Measurements from ENCODE around the gene EPN1. TPM values are rescaled to one million over a fixed set of nuclear protein-coding genes. Genes with fewer than 3 reads are reported as not detected.

The EPN1 gene
- total and polyA plus RNA-seq, 2 experiments from 2014 or later, result 48.8 to 82.2 TPM

GRCh38 chr19:55649268-55650125 lies 25.5 kb upstream of the EPN1 start:
- Histone ChIP-seq H4K20me1 (ENCODE audit: insufficient read depth) (no peaks in the 10 kb centered on the region), H3K79me2 (ENCODE audit: insufficient read depth) (peaks cover 31% of the 10 kb centered on the region), H3K9ac (peak overlapping the region; percentile 82; the same call in 1 of the 2 replicates), H3K9me2 (ENCODE audit: insufficient read depth) (no peaks in the 10 kb centered on the region), H2AFZ (no peak overlapping the region), H3K4me3 (no peak overlapping the region), H3F3A (ENCODE audit: insufficient read depth) (0 out of 2 replicates have a peak, but pooled peaks cover 4% of the 10 kb centered on the region), H3K27me3 (replicated peaks; ENCODE audit: insufficient read depth) (no peaks in the 10 kb centered on the region), H3K36me3 (ENCODE audit: low read depth) (peaks cover 10% of the 10 kb centered on the region; the same call in 1 of the 2 replicates), H3K4me2 (ENCODE audit: unreplicated experiment) (no peak overlapping the region), H3K27ac (no peak overlapping the region), H3K9me3 (ENCODE audit: low read depth) (no peaks in the 10 kb centered on the region), H3K4me1 (ENCODE audit: insufficient read depth) (peaks cover 10% of the 10 kb centered on the region)
- no peak for DNase-seq
- 75 to 79% methylated on average over 17 of the region's 17 CpGs for WGBS, 2 experiments (ENCODE audit: low coverage in 1 of 2, low lambda C conversion rate in 2 of 2, missing lambda C conversion rate in 2 of 2)
- TF ChIP-seq EZH2phosphoT487 (IDR thresholded peaks at IDR 0.05; ENCODE audit: insufficient read depth, low read depth), result no peak
- no peak for TF ChIP-seq EZH2 (IDR thresholded peaks at IDR 0.05; ENCODE audit: insufficient read depth, poor library complexity, severe bottlenecking)
- in situ Hi-C loops (cut with MboI), result loop anchor here (25.0 kb wide), 2 partner anchors 512 to 1187 kb away; partner anchors contain the start of genes CDC42EP5, LENG9 and TNNT1

DNA sequence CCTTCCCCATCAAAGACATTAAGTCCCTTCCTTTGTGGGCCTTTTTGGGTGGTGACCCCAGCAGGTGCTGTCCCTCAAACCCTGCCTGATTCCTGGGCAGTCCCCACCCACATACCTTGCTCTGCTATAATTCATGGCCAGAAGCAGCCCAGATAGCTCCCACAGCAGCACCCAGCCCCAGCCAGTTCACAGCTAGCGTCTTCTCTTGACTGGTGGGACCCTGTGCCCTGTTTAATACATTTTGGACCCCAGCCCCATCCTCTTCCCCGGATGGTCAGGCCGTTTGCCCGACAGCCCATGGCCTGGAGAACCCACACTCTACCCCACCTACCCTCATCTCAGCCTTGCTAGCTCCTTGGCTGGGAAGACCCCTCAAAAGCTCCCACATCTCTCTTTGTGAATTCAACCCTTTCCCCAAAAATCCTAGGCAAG lies 24.9 kb upstream of the EPN1 start:
- no peak overlapping the region for H3K9ac ChIP-seq
- peaks cover 5% of the 10 kb centered on the region; the same call in 1 of the 2 replicates for H3K36me3 ChIP-seq (ENCODE audit: low read depth)
- H3K79me2 ChIP-seq (ENCODE audit: insufficient read depth), result peaks cover 27% of the 10 kb centered on the region
- H4K20me1 ChIP-seq (ENCODE audit: insufficient read depth), result no peaks in the 10 kb centered on the region
- H2AFZ ChIP-seq, result no peak overlapping the region
- no peak for DNase-seq
- H3F3A ChIP-seq (ENCODE audit: insufficient read depth), result 0 out of 2 replicates have a peak, but pooled peaks cover 4% of the 10 kb centered on the region
- no peaks in the 10 kb centered on the region for H3K27me3 ChIP-seq (replicated peaks; ENCODE audit: insufficient read depth)
- in situ Hi-C loops (cut with MboI), result loop anchor here (25.0 kb wide), 1 partner anchor 1188 kb away; the partner anchor contains the start of genes CDC42EP5 and LENG9
- H3K9me2 ChIP-seq (ENCODE audit: insufficient read depth), result no peaks in the 10 kb centered on the region
- no peak overlapping the region for H3K27ac ChIP-seq
- TF ChIP-seq EZH2phosphoT487 (IDR thresholded peaks at IDR 0.05; ENCODE audit: insufficient read depth, low read depth), result no peak
- no peak for TF ChIP-seq EZH2 (IDR thresholded peaks at IDR 0.05; ENCODE audit: insufficient read depth, poor library complexity, severe bottlenecking)
- no peak overlapping the region for H3K4me2 ChIP-seq (ENCODE audit: unreplicated experiment)
- 83 to 91% methylated on average over 4 of the region's 4 CpGs for WGBS, 2 experiments (ENCODE audit: low coverage in 1 of 2, low lambda C conversion rate in 2 of 2, missing lambda C conversion rate in 2 of 2)
- H3K4me1 ChIP-seq (ENCODE audit: insufficient read depth), result peaks cover 8% of the 10 kb centered on the region; the same call in 1 of the 2 replicates
- no peak overlapping the region for H3K4me3 ChIP-seq
- H3K9me3 ChIP-seq (ENCODE audit: low read depth), result no peaks in the 10 kb centered on the region

DNA sequence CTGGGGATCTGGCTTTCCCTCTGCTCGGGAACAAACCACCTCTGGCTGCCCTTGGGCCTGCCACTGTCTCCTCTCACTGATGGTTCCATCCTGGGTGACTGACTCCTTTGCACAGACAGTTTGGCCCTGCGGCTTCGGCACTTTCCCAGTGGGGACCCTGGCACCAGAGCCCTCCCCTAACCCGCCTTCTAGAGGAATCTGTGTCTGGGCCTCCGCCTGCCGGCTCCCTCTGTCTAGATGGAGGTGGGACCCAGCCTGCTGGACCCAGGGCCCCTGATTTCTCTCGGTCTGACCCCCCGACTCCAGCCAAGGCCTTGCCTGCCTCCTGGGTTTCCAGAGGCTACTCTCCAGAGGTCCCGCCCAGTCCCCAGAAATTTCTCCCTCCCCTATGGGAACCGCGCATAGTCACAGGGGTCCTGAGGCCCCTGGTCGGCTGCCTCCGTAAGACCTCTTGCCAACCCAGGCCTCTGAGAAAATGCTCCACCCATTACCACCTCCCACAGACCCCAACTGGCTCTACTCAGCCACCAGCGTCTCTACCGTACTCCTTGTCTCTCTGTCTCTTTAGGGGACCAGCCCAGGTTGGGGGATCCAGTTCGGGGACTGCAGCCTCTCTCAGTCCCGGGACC lies 24.3 kb upstream of the EPN1 start:
- no peak overlapping the region for H3K27ac ChIP-seq
- no peaks in the 10 kb centered on the region for H3K9me3 ChIP-seq (ENCODE audit: low read depth)
- H4K20me1 ChIP-seq (ENCODE audit: insufficient read depth), result peaks cover 2% of the 10 kb centered on the region; the same call in 1 of the 2 replicates
- peaks cover 1% of the 10 kb centered on the region; the same call in 1 of the 2 replicates for H3K36me3 ChIP-seq (ENCODE audit: low read depth)
- H3K79me2 ChIP-seq (ENCODE audit: insufficient read depth), result peaks cover 27% of the 10 kb centered on the region
- in situ Hi-C loops (cut with MboI), result loop anchor here (25.0 kb wide), 1 partner anchor 1188 kb away; the partner anchor contains the start of genes CDC42EP5 and LENG9
- no peak overlapping the region for H3K4me2 ChIP-seq (ENCODE audit: unreplicated experiment)
- H3K9ac ChIP-seq, result no peak overlapping the region
- no peak overlapping the region for H3K4me3 ChIP-seq
- no peak overlapping the region for H2AFZ ChIP-seq
- no peaks in the 10 kb centered on the region for H3K27me3 ChIP-seq (replicated peaks; ENCODE audit: insufficient read depth)
- no peak for TF ChIP-seq EZH2phosphoT487 (IDR thresholded peaks at IDR 0.05; ENCODE audit: insufficient read depth, low read depth)
- TF ChIP-seq EZH2 (IDR thresholded peaks at IDR 0.05; ENCODE audit: insufficient read depth, poor library complexity, severe bottlenecking), result no peak
- 94 to 96% methylated on average over 17 of the region's 17 CpGs for WGBS, 2 experiments (ENCODE audit: low coverage in 1 of 2, low lambda C conversion rate in 2 of 2, missing lambda C conversion rate in 2 of 2)
- no peaks in the 10 kb centered on the region for H3K9me2 ChIP-seq (ENCODE audit: insufficient read depth)
- H3K4me1 ChIP-seq (ENCODE audit: insufficient read depth), result peaks cover 8% of the 10 kb centered on the region; the same call in 1 of the 2 replicates
- no peak for DNase-seq
- H3F3A ChIP-seq (ENCODE audit: insufficient read depth), result 0 out of 2 replicates have a peak, but pooled peaks cover 1% of the 10 kb centered on the region

DNA sequence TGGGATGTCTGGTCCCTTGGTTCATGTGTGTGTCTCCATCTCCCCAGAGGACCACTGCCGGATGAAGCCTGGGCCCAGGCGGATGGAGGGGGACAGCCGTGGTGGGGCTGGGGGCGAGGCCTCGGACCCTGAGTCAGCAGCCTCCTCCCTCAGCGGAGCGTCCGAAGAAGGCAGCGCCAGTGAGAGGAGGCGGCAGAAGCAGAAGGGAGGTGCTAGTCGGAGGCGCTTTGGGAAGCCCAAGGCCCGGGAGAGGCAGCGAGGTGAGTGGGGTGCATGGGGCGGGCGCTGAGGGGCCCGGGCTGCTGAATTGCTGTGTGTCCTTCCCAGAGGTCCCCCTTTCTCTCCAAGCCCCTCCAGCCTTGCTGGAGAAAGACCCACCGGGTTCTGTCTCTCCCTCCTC lies 23.8 kb upstream of the EPN1 start:
- Histone ChIP-seq H2AFZ (no peak overlapping the region), H3K27ac (no peak overlapping the region), H3K79me2 (ENCODE audit: insufficient read depth) (peaks cover 27% of the 10 kb centered on the region), H3K4me2 (ENCODE audit: unreplicated experiment) (no peak overlapping the region), H4K20me1 (ENCODE audit: insufficient read depth) (peaks cover 8% of the 10 kb centered on the region; the same call in 1 of the 2 replicates), H3K9me2 (ENCODE audit: insufficient read depth) (no peaks in the 10 kb centered on the region), H3K4me1 (ENCODE audit: insufficient read depth) (peaks cover 8% of the 10 kb centered on the region; the same call in 1 of the 2 replicates), H3F3A (ENCODE audit: insufficient read depth) (peaks cover 2% of the 10 kb centered on the region; the same call in 1 of the 2 replicates), H3K9ac (no peak overlapping the region), H3K9me3 (ENCODE audit: low read depth) (no peaks in the 10 kb centered on the region), H3K4me3 (no peak overlapping the region), H3K36me3 (ENCODE audit: low read depth) (no peaks in the 10 kb centered on the region), H3K27me3 (replicated peaks; ENCODE audit: insufficient read depth) (no peaks in the 10 kb centered on the region)
- in situ Hi-C loops (cut with MboI), result loop anchor here (25.0 kb wide), 1 partner anchor 1189 kb away; the partner anchor contains the start of genes CDC42EP5 and LENG9
- WGBS, 2 experiments (ENCODE audit: low coverage in 1 of 2, low lambda C conversion rate in 2 of 2, missing lambda C conversion rate in 2 of 2), result 83 to 85% methylated on average over 14 to 18 of the region's 18 CpGs
- no peak for TF ChIP-seq EZH2 (IDR thresholded peaks at IDR 0.05; ENCODE audit: insufficient read depth, poor library complexity, severe bottlenecking)
- TF ChIP-seq EZH2phosphoT487 (IDR thresholded peaks at IDR 0.05; ENCODE audit: insufficient read depth, low read depth), result no peak
- no peak for DNase-seq

Data from GM23248 (cell line).